HL-60 (cell line): ENCODE data around the gene ZNF8.

ENCODE experiments used
- DNase-seq, 2 experiments: peaks; one replicate each; pipeline ENCODE4 v3.0.0-alpha.2; 2010 to 2020; ENCODE audit warnings: low read depth in 1 of 2, low spot score in 1 of 2
- H3K27ac ChIP-seq: fragments of 250-450 bp; sonication (Bioruptor Pico); replicated peaks from 2 replicates; pipeline ENCODE4 v1.5.1; 2020; ENCODE audit warnings: mild to moderate bottlenecking, moderate library complexity
- H3K27me3 ChIP-seq: fragments of 250-450 bp; sonication (Bioruptor Pico); 2 replicates; pipeline ENCODE4 v1.5.1; 2021; ENCODE audit warnings: mild to moderate bottlenecking, moderate library complexity; ENCODE audit not compliant: insufficient read depth, poor library complexity, severe bottlenecking
- H3K4me3 ChIP-seq: replicated peaks from 2 replicates; pipeline ENCODE4 v1.5.1; 2011; ENCODE audit warnings: mild to moderate bottlenecking, control low read depth, low read length; ENCODE audit not compliant: insufficient read depth
- CTCF ChIP-seq: IDR thresholded peaks from one replicate; pipeline ENCODE4 v1.5.1; 2011; ENCODE audit warnings: low read length, control low read depth, inconsistent platforms; ENCODE audit not compliant: insufficient read depth
- GABPA ChIP-seq: IDR thresholded peaks from 2 replicates; pipeline ENCODE4 v1.6.1; 2012; ENCODE audit warnings: low read depth
- POLR2AphosphoS5 ChIP-seq: IDR thresholded peaks from 2 replicates; pipeline ENCODE4 v1.6.1; 2012; ENCODE audit warnings: low read depth
- REST ChIP-seq: IDR thresholded peaks from 2 replicates; pipeline ENCODE4 v1.6.1; 2012; ENCODE audit warnings: low read depth; ENCODE audit not compliant: insufficient replicate concordance
- SPI1 ChIP-seq: IDR thresholded peaks from 2 replicates; pipeline ENCODE4 v1.6.1; 2012; ENCODE audit warnings: low read depth, mild to moderate bottlenecking, borderline replicate concordance

The ZNF8 gene

GRCh38 chr19:58279042-58279924 lies 528 bp downstream of the ZNF8 start:
- DNase-seq, result peak in 1 of 2 experiments; percentile 34

GRCh38 chr19:58279925-58280316 lies 1.2 kb downstream of the ZNF8 start:
- Histone ChIP-seq H3K27me3 (no peaks in the 10 kb centered on the region), H3K4me3 (peak overlapping the region; percentile 82), H3K27ac (peak overlapping the region; percentile 94)
- DNase-seq, result no peak
- TF ChIP-seq REST (no peak), SPI1 (no peak), CTCF (no peak), GABPA (no peak), POLR2AphosphoS5 (no peak)

More at GRCh38 chr19:58279042-58279924, 528 bp downstream of the ZNF8 start:
- H3K4me3 ChIP-seq, result peak overlapping the region; percentile 82
- TF ChIP-seq SPI1 (no peak), POLR2AphosphoS5 (0 out of 2 replicates have a peak, but pooled peaks have one; percentile 24), REST (no peak)
- peak overlapping the region; percentile 94 for H3K27ac ChIP-seq
- H3K27me3 ChIP-seq, result no peaks in the 10 kb centered on the region

- no peak for TF ChIP-seq SPI1
- TF ChIP-seq CTCF, result no peak
- TF ChIP-seq POLR2AphosphoS5, result no peak
- TF ChIP-seq REST, result no peak
- no peak for TF ChIP-seq GABPA
- H3K4me3 ChIP-seq, result no peak overlapping the region
- H3K27ac ChIP-seq, result no peak overlapping the region
- no peaks in the 10 kb centered on the region for H3K27me3 ChIP-seq
- no peak for DNase-seq
Measured at GRCh38 chr19:58284199-58284598, 5.4 kb downstream of the ZNF8 start.
